H1 (cell line): ENCODE measurements around the gene CLDN16. TPM values are rescaled to one million over a fixed set of nuclear protein-coding genes. Genes with fewer than 3 reads are reported as not detected.

Source experiments
- CTCF ChIA-PET: fragments of 300-600 bp; sonication (Branson Sonifier 250); formaldehyde crosslinking; loops from one replicate; lab custom pipeline; 2021; ENCODE audit not compliant: partially characterized antibody; lab: Charles Lee
- POLR2A ChIA-PET: fragments of 300-600 bp; sonication (Branson Sonifier 250); formaldehyde crosslinking; loops from one replicate; lab custom pipeline; 2021; ENCODE audit warnings: inconsistent platforms; ENCODE audit not compliant: partially characterized antibody; lab: Charles Lee
- DNase-seq, 2 experiments: peaks; one replicate each; pipeline versions ENCODE4 v3.0.0 to v3.0.0-alpha.2; 2010 to 2022; ENCODE audit warnings: low spot score in 2 of 2, low read depth in 1 of 2, mixed read lengths in 1 of 2
- FAIRE-seq: peaks from 2 replicates; lab custom pipeline; 2011; peaks lifted over from hg19 to GRCh38; lab: Jason Lieb, UNC
- H2AFZ ChIP-seq: 2 replicates; pipeline ENCODE4 v1.8.1; 2012; ENCODE audit warnings: low read length, inconsistent platforms
- H2AK5ac ChIP-seq: 2 replicates; pipeline ENCODE4 v1.6.1; 2013; ENCODE audit warnings: low read depth, low read length
- H2BK120ac ChIP-seq: replicated peaks from 2 replicates; pipeline ENCODE3; 2013; ENCODE audit warnings: low read depth, low read length, inconsistent platforms
- H2BK12ac ChIP-seq: 2 replicates; pipeline ENCODE4 v1.6.1; 2013; ENCODE audit warnings: low read depth, low read length
- H2BK15ac ChIP-seq: 2 replicates; pipeline ENCODE4 v1.6.1; 2013; ENCODE audit warnings: low read length
- H2BK20ac ChIP-seq: 2 replicates; pipeline ENCODE4 v1.6.1; 2013; ENCODE audit warnings: low read length
- H2BK5ac ChIP-seq: 2 replicates; pipeline ENCODE4 v1.6.1; 2013; ENCODE audit warnings: low read depth, low read length
- H3K14ac ChIP-seq: 2 replicates; pipeline ENCODE4 v1.6.1; 2013; ENCODE audit warnings: inconsistent platforms; ENCODE audit not compliant: insufficient read length
- H3K18ac ChIP-seq: 2 replicates; pipeline ENCODE4 v1.6.1; 2013; ENCODE audit warnings: low read length; ENCODE audit errors: extremely low read depth
- H3K23ac ChIP-seq: 2 replicates; pipeline ENCODE4 v1.6.1; 2013; ENCODE audit warnings: inconsistent platforms; ENCODE audit not compliant: insufficient read length
- H3K23me2 ChIP-seq: 2 replicates; pipeline ENCODE4 v1.6.1; 2013; ENCODE audit warnings: low read depth, low read length
- H3K27ac ChIP-seq: 2 replicates; pipeline ENCODE4 v1.6.1; 2011; ENCODE audit warnings: low read depth, low read length, inconsistent platforms
- H3K27me3 ChIP-seq, 4 experiments: replicated peaks in 1 of 4; 1 replicate in 1 of 4; 2 replicates in 3 of 4; pipeline versions ENCODE4 v1.6.1 to v1.8.1; 2011 to 2013; ENCODE audit warnings: low read length in 3 of 4, mild to moderate bottlenecking in 3 of 4, inconsistent platforms in 2 of 4, mixed read lengths in 2 of 4, moderate library complexity in 1 of 4; ENCODE audit not compliant: control insufficient read depth in 3 of 4, insufficient read depth in 3 of 4; ENCODE audit errors: extremely low read depth in 1 of 4
- H3K36me3 ChIP-seq, 4 experiments: 2 replicates each; pipeline versions ENCODE4 v1.6.1 to v1.8.1; 2011 to 2013; ENCODE audit warnings: mild to moderate bottlenecking in 4 of 4, low read length in 3 of 4, moderate library complexity in 2 of 4, control low read depth in 1 of 4, inconsistent platforms in 1 of 4; ENCODE audit not compliant: insufficient read depth in 4 of 4, control insufficient read depth in 2 of 4
- H3K4ac ChIP-seq: replicated peaks from 2 replicates; pipeline ENCODE3; 2013; ENCODE audit warnings: low read length, low read depth, mixed read lengths, inconsistent platforms; ENCODE audit not compliant: insufficient read length
- H3K4me1 ChIP-seq, 4 experiments: replicated peaks in 1 of 4; 1 replicate in 1 of 4; 2 replicates in 3 of 4; pipeline versions ENCODE4 v1.6.1 to v1.8.1; 2011 to 2013; ENCODE audit warnings: low read length in 3 of 4, inconsistent platforms in 2 of 4, mixed read lengths in 1 of 4; ENCODE audit not compliant: insufficient read depth in 4 of 4, control insufficient read depth in 3 of 4
- H3K4me2 ChIP-seq, 2 experiments: 2 replicates each; pipeline versions ENCODE4 v1.6.1 to v1.8.1; 2011 to 2013; ENCODE audit warnings: low read depth in 2 of 2, low read length in 2 of 2, control low read depth in 1 of 2, inconsistent platforms in 1 of 2, mild to moderate bottlenecking in 1 of 2; ENCODE audit not compliant: insufficient read depth in 1 of 2
- H3K4me3 ChIP-seq, 4 experiments: fragments of 200-600, 300-600 bp in 1 of 4; sonication (generic), shearing (Covaris generic), sonication (Bioruptor Twin) in 1 of 4; 2 replicates each; pipeline versions ENCODE4 v1.5.1 to v1.8.1; 2011 to 2016; ENCODE audit warnings: low read length in 4 of 4, low read depth in 3 of 4, control low read depth in 2 of 4, inconsistent platforms in 2 of 4, mild to moderate bottlenecking in 2 of 4, mixed read lengths in 1 of 4, moderate library complexity in 1 of 4; ENCODE audit not compliant: insufficient read depth in 2 of 4; ENCODE audit errors: extremely low read depth in 1 of 4
- H3K56ac ChIP-seq: replicated peaks from 2 replicates; pipeline ENCODE3; 2013; ENCODE audit warnings: low read depth, mild to moderate bottlenecking, mixed read lengths, low read length, inconsistent platforms; ENCODE audit not compliant: insufficient read length
- H3K79me1 ChIP-seq: 2 replicates; pipeline ENCODE4 v1.6.1; 2013; ENCODE audit warnings: low read depth, low read length, control low read depth
- H3K79me2 ChIP-seq, 2 experiments: 2 replicates each; pipeline versions ENCODE4 v1.6.1 to v1.8.1; 2012 to 2013; ENCODE audit warnings: low read length in 2 of 2, mild to moderate bottlenecking in 2 of 2, inconsistent platforms in 1 of 2; ENCODE audit not compliant: insufficient read depth in 2 of 2, control insufficient read depth in 1 of 2
- H3K9ac ChIP-seq, 4 experiments: replicated peaks in 1 of 4; 1 replicate in 1 of 4; 2 replicates in 3 of 4; pipeline versions ENCODE4 v1.6.1 to v1.8.1; 2011 to 2013; ENCODE audit warnings: low read depth in 3 of 4, low read length in 3 of 4, control low read depth in 2 of 4, mild to moderate bottlenecking in 2 of 4, moderate library complexity in 2 of 4, inconsistent platforms in 1 of 4; ENCODE audit errors: extremely low read depth in 1 of 4
- H3K9me3 ChIP-seq, 2 experiments: 2 replicates each; pipeline versions ENCODE4 v1.6.1 to v1.8.1; 2012 to 2013; ENCODE audit warnings: mild to moderate bottlenecking in 2 of 2, moderate library complexity in 2 of 2, control low read depth in 1 of 2, inconsistent platforms in 1 of 2, low read depth in 1 of 2, low read length in 1 of 2, mixed read lengths in 1 of 2; ENCODE audit not compliant: insufficient read depth in 2 of 2
- H4K20me1 ChIP-seq, 2 experiments: replicated peaks in 1 of 2; 2 replicates each; pipeline versions ENCODE3 to v1.8.1; 2011 to 2013; ENCODE audit warnings: inconsistent platforms in 2 of 2, low read length in 2 of 2, mild to moderate bottlenecking in 1 of 2; ENCODE audit not compliant: insufficient read depth in 2 of 2, control insufficient read depth in 1 of 2
- H4K5ac ChIP-seq: 2 replicates; pipeline ENCODE4 v1.6.1; 2013; ENCODE audit warnings: low read length, low read depth, mixed read lengths, inconsistent platforms; ENCODE audit not compliant: insufficient read length
- H4K8ac ChIP-seq: 2 replicates; pipeline ENCODE4 v1.8.0; 2013; ENCODE audit warnings: mild to moderate bottlenecking, moderate library complexity, low read length, inconsistent platforms; ENCODE audit not compliant: insufficient read depth; ENCODE audit errors: extremely low read depth
- H4K91ac ChIP-seq: replicated peaks from 2 replicates; pipeline ENCODE3; 2013; ENCODE audit warnings: low read length, mixed read lengths, inconsistent platforms; ENCODE audit not compliant: insufficient read length
- FOSL1 ChIP-seq: IDR thresholded peaks from 2 replicates; pipeline ENCODE4 v1.6.1; 2011; ENCODE audit warnings: mild to moderate bottlenecking, low read depth, low read length, moderate library complexity; ENCODE audit not compliant: insufficient read depth
- HDAC6 ChIP-seq: IDR thresholded peaks from one replicate; pipeline ENCODE4 v1.7.1; 2012; ENCODE audit warnings: low read depth, mild to moderate bottlenecking, inconsistent platforms, low read length, moderate library complexity
- MAFK ChIP-seq: IDR thresholded peaks from 2 replicates; pipeline ENCODE4 v1.6.1; 2012; ENCODE audit warnings: low read depth, mild to moderate bottlenecking, improper control_type of control experiment, low read length
- polyA plus RNA-seq, 7 experiments: library from polyadenylated mRNA; depleted of rRNA in 3 of 7; stranded (reverse) in 5 of 7; unstranded in 2 of 7; fragments of >200 nt in 5 of 7; fragments of 200-250 nt in 2 of 7; gene quantifications; 1 replicate in 5 of 7; 2 replicates in 1 of 7; 4 replicates in 1 of 7; pipeline versions ENCODE4 v1.2.1 to v1.2.3, GENCODE V29; 2011 to 2013; ENCODE audit warnings: missing spikeins in 2 of 7, mixed read lengths in 2 of 7
- total RNA-seq: library from RNA; stranded (reverse); fragmentation: NEBNext Ultra II Directional; extraction: Animal tissue kit (Norgen Biotek cat#: 25700); gene quantifications from 2 replicates; pipeline ENCODE4 v1.2.1, GENCODE V29; 2021

Gene CLDN16
- total and polyA plus RNA-seq, 2 of the 8 experiments (the other 6 are each of a cell fraction or from before 2014, with no cell fraction given): not detected

DNA sequence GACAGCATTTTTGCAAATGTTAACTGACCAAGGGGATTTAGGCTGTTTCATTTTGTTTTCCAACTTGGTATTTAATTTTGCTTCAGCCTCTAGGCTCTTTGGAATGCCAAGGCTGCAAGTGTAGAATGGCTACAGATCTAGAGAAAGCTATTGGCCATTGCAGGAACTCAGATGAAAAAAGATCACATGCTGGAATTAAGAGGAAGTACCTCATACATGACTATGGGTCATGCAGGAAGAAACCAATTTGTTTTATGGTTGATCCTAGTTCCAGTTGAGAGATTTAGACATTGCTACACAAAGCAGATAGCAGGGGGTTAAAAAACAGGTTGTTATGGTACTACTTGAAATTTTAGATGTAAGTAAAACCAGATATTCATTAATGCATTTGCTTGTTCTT is 12.7 kb upstream of the CLDN16 start:
- Histone ChIP-seq H3K56ac (no peak overlapping the region), H4K5ac (no peak overlapping the region), H2BK12ac (no peak overlapping the region), H3K9ac (no peak overlapping the region), H3K4me1 (peaks cover 0 to 3% (median 0%) of the 10 kb centered on the region in 4 experiments; a peak in 2 of 7 replicates), H4K91ac (no peak overlapping the region), H2BK120ac (no peak overlapping the region), H3K27ac (no peak overlapping the region), H2AK5ac (no peak overlapping the region), H3K23me2 (no peaks in the 10 kb centered on the region; the same call in 1 of the 2 replicates), H3K14ac (no peak overlapping the region), H3K79me1 (no peaks in the 10 kb centered on the region), H3K23ac (no peak overlapping the region), H3K4ac (no peak overlapping the region), H2BK20ac (no peak overlapping the region), H3K4me3 (no peak overlapping the region), H4K8ac (no peak overlapping the region), H2BK5ac (no peak overlapping the region), H3K18ac (no peak overlapping the region), H3K4me2 (no peak overlapping the region), H3K9me3 (no peaks in the 10 kb centered on the region), H2BK15ac (no peak overlapping the region), H2AFZ (no peak overlapping the region), H3K36me3 (no peaks in the 10 kb centered on the region), H3K27me3 (no peaks in the 10 kb centered on the region), H3K79me2 (no peaks in the 10 kb centered on the region), H4K20me1 (no peaks in the 10 kb centered on the region)
- TF ChIP-seq MAFK (no peak), HDAC6 (no peak), FOSL1 (no peak)
- no peak for DNase-seq
- POLR2A ChIA-PET: interaction anchor here (0.6 to 0.9 kb wide), 2 partner anchors 40 to 731 kb away, joined by 3 read pairs; no protein-coding TSS in a partner anchor
- CTCF ChIA-PET: no interaction called here
- no peak for FAIRE-seq
